IMR-90 (cell line): ENCODE results near the gene MARCKS.

Experiments
- BHLHE40 ChIP-seq: fragments of 150-350 bp; IDR thresholded peaks from 2 replicates; pipeline ENCODE4 v1.6.1; 2016; ENCODE audit warnings: mild to moderate bottlenecking, low read depth, low read length
- CHD1 ChIP-seq: IDR thresholded peaks from 2 replicates; pipeline ENCODE4 v1.6.1; 2012; ENCODE audit warnings: low read depth, low read length, improper control_type of control experiment
- CTCF ChIP-seq: conservative IDR thresholded peaks from 2 replicates; pipeline ENCODE4 v1.5.1; 2012; ENCODE audit warnings: mild to moderate bottlenecking, low read depth, low read length, improper control_type of control experiment
- ELK1 ChIP-seq: fragments of 150-350 bp; IDR thresholded peaks from 2 replicates; pipeline ENCODE4 v1.6.1; 2016; ENCODE audit warnings: low read depth, mild to moderate bottlenecking, low read length, moderate library complexity, borderline replicate concordance
- FOS ChIP-seq: fragments of 150-350 bp; IDR thresholded peaks from 2 replicates; pipeline ENCODE4 v1.6.1; 2016; ENCODE audit warnings: low read depth, low read length
- MAFK ChIP-seq: IDR thresholded peaks from 2 replicates; pipeline ENCODE4 v1.6.1; 2012; ENCODE audit warnings: low read depth, low read length, improper control_type of control experiment
- MAZ ChIP-seq: IDR thresholded peaks from 2 replicates; pipeline ENCODE4 v1.6.1; 2012; ENCODE audit warnings: low read depth, mild to moderate bottlenecking, low read length, improper control_type of control experiment, moderate library complexity, borderline replicate concordance
- MXI1 ChIP-seq: IDR thresholded peaks from 2 replicates; pipeline ENCODE4 v1.6.1; 2012; ENCODE audit warnings: low read depth, mild to moderate bottlenecking, low read length, moderate library complexity, borderline replicate concordance
- NFE2L2 ChIP-seq: fragments of 150-350 bp; IDR thresholded peaks from 2 replicates; pipeline ENCODE4 v1.6.1; 2016; ENCODE audit warnings: low read depth, mild to moderate bottlenecking, low read length
- POLR2A ChIP-seq: IDR thresholded peaks from 2 replicates; pipeline ENCODE4 v1.6.1; 2012; ENCODE audit warnings: mild to moderate bottlenecking, low read depth, low read length
- RAD21 ChIP-seq: IDR thresholded peaks from 2 replicates; pipeline ENCODE4 v1.6.1; 2012; ENCODE audit warnings: low read length, improper control_type of control experiment
- SMC3 ChIP-seq: fragments of 150-350 bp; IDR thresholded peaks from 2 replicates; pipeline ENCODE4 v1.6.1; 2016; ENCODE audit warnings: low read depth, mild to moderate bottlenecking, antibody characterized with exemption, low read length, moderate library complexity
- USF2 ChIP-seq: fragments of 150-350 bp; IDR thresholded peaks from 2 replicates; pipeline ENCODE4 v1.6.1; 2017; ENCODE audit warnings: mild to moderate bottlenecking, antibody characterized with exemption, low read length, low read depth

- TF ChIP-seq CTCF (no peak), NFE2L2 (no peak), POLR2A (no peak), MXI1 (no peak), SMC3 (no peak), MAFK (no peak), USF2 (no peak), CHD1 (no peak), ELK1 (no peak), MAZ (no peak), FOS (no peak), RAD21 (no peak), BHLHE40 (no peak)
Measured at GRCh38 chr6:113833537-113833936, 23.6 kb upstream of the MARCKS start.
